ENCODE measurements around the gene CACNA1C. TPM values are rescaled to one million over a fixed set of nuclear protein-coding genes. Genes with fewer than 3 reads are reported as not detected.

CACNA1C gene
- total RNA-seq, 1 experiment from 2014 or later, result 1.1 TPM

GRCh38 chr12:2332236-2332635, 279.4 kb downstream of the CACNA1C start:
- Mint-ChIP-seq H3K9me3 (no peaks in the 10 kb centered on the region), H3K36me3 (ENCODE audit: insufficient read depth in 1 of 3, low read depth in 3 of 3) (no peaks in the 10 kb centered on the region), H3K27me3 (ENCODE audit: low read depth) (peaks cover 5% of the 10 kb centered on the region; the same call in 1 of the 2 replicates), H3K4me1 (peaks cover 4 to 10% of the 10 kb centered on the region in 2 experiments), H3K27ac (no peak overlapping the region), H3K4me3 (no peak overlapping the region)
- TF ChIP-seq, protein P1, sequence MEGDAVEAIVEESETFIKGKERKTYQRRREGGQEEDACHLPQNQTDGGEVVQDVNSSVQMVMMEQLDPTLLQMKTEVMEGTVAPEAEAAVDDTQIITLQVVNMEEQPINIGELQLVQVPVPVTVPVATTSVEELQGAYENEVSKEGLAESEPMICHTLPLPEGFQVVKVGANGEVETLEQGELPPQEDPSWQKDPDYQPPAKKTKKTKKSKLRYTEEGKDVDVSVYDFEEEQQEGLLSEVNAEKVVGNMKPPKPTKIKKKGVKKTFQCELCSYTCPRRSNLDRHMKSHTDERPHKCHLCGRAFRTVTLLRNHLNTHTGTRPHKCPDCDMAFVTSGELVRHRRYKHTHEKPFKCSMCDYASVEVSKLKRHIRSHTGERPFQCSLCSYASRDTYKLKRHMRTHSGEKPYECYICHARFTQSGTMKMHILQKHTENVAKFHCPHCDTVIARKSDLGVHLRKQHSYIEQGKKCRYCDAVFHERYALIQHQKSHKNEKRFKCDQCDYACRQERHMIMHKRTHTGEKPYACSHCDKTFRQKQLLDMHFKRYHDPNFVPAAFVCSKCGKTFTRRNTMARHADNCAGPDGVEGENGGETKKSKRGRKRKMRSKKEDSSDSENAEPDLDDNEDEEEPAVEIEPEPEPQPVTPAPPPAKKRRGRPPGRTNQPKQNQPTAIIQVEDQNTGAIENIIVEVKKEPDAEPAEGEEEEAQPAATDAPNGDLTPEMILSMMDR (conservative IDR thresholded peaks at IDR 0.05), result no peak
- no peak overlapping the region for H2AK5ac ChIP-seq (ENCODE audit: insufficient read length, low read length)
- H3K79me2 ChIP-seq (ENCODE audit: insufficient read depth, low read length), result no peaks in the 10 kb centered on the region
- no peak overlapping the region for H3K14ac ChIP-seq (ENCODE audit: insufficient read depth, low read length)
- no peak overlapping the region for H4K5ac ChIP-seq (ENCODE audit: insufficient read length, low read depth, low read length)
- H2BK120ac ChIP-seq (ENCODE audit: low read depth, low read length, poor library complexity, severe bottlenecking), result no peak overlapping the region
- no peak overlapping the region for H2BK12ac ChIP-seq (ENCODE audit: insufficient read length, low read depth, low read length)
- no peak overlapping the region for H4K91ac ChIP-seq (ENCODE audit: insufficient read length, low read depth, low read length)
- H3K4me1 ChIP-seq (ENCODE audit: insufficient read depth, low read length), result no peaks in the 10 kb centered on the region
- no peak overlapping the region for H2BK15ac ChIP-seq (ENCODE audit: low read depth, low read length)
- WGBS (ENCODE audit: extremely low coverage, insufficient read length, low lambda C conversion rate), result no CpG with 5 or more reads among the region's 1 CpG
- no peak overlapping the region for H2BK20ac ChIP-seq (ENCODE audit: low read depth, low read length, poor library complexity, severe bottlenecking)
- no peak overlapping the region for H4K8ac ChIP-seq (replicated peaks; ENCODE audit: insufficient read length, low read depth, low read length)
- H4K20me1 ChIP-seq (ENCODE audit: control insufficient read depth, insufficient read depth, insufficient read length), result no peaks in the 10 kb centered on the region
- no peak overlapping the region for H3K9ac ChIP-seq (ENCODE audit: extremely low read depth, insufficient read length, low read length)
- H3K9me3 ChIP-seq (ENCODE audit: control insufficient read depth, low read depth, low read length), result no peaks in the 10 kb centered on the region
- no peak overlapping the region for H3K56ac ChIP-seq (ENCODE audit: insufficient read length, low read depth, low read length)
- H3K4ac ChIP-seq (ENCODE audit: low read depth, low read length), result no peak overlapping the region
- H3K4me2 ChIP-seq (ENCODE audit: insufficient read depth, insufficient read length, low read length), result no peak overlapping the region
- DNase-seq, result no peak
- H2AFZ ChIP-seq (ENCODE audit: low read length), result no peak overlapping the region
- no peak overlapping the region for H3K18ac ChIP-seq (ENCODE audit: insufficient read length, low read depth, low read length)
- no peak overlapping the region for H3T11ph ChIP-seq (ENCODE audit: low read length)
- H2BK5ac ChIP-seq (ENCODE audit: insufficient read length, low read length), result no peak overlapping the region
- H3K27me3 ChIP-seq (ENCODE audit: insufficient read depth, low read length), result no peaks in the 10 kb centered on the region
- H3K27ac ChIP-seq (ENCODE audit: insufficient read length, low read depth, low read length), result no peak overlapping the region
- H3K23ac ChIP-seq (ENCODE audit: insufficient read length, low read depth, low read length), result no peak overlapping the region
- H3K23me2 ChIP-seq (ENCODE audit: insufficient read length, low read depth, low read length, poor library complexity, severe bottlenecking), result no peaks in the 10 kb centered on the region
- no peaks in the 10 kb centered on the region for H3K79me1 ChIP-seq (ENCODE audit: insufficient read depth, low read depth, low read length, poor library complexity, severe bottlenecking)

Measured in H9 (cell line).